Thyroid gland (tissue), 4 donors: ENCODE data around the gene OR2W3.
"Not testable (repeated sequence)": the region's sequence is repeated elsewhere in the genome, so short reads cannot be mapped to it uniquely, and the experiment has no call there.

ENCODE experiments used
- POLR2A ChIP-seq, 2 donors: fragments of 450-650 bp; IDR thresholded peaks; one replicate each; pipeline ENCODE4 v1.6.1; 2017; ENCODE audit warnings: antibody characterized with exemption in 2 of 2, mild to moderate bottlenecking in 2 of 2, moderate library complexity in 1 of 2
- TF ChIP-seq, protein P1 (sequence below), 6 experiments: fragments of 200-600 bp in 3 of 6; fragments of 450-650 bp in 3 of 6; sonication (generic) in 3 of 6; IDR thresholded peaks; one replicate each; pipeline ENCODE4 v1.5.1; 2016 to 2019; ENCODE audit warnings: antibody characterized with exemption in 6 of 6, mild to moderate bottlenecking in 2 of 6, inconsistent platforms in 1 of 6, moderate library complexity in 1 of 6

DNA sequence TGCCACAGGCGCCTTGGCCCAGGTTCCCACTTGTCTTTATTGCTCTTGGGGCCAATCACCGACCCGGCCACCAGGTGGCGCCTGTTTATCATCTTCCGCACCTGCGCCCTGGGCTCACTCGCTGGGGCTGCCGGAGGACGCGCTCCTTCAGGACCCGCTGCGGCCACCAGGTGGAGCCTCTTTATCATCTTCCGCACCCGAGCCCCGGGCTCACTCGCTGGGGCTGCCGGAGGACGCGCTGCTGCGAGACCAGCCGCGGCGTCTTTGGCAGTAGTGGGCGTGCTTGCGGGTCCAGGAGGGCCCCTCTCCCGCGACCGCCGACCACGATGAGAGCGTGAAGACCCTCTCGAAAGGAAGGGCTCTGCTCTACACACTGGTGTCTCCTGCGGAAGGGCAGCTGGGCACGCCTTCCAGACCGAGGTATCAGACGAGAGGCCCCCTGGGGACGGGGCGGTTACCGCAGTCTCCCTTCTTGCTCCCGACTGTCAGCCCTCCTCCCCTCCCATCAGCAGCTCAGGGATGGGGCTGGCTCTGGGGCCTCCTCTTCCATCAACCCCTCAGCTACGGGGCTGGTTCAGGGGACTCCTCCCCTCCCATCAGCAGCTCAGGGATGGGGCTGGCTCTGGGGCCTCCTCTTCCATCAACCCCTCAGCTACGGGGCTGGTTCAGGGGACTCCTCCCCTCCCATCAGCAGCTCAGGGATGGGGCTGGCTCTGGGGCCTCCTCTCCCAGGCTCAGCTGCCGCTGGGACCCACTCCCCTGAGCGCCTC is 41.8 kb downstream of the OR2W3 start:
- TF ChIP-seq, protein P1, sequence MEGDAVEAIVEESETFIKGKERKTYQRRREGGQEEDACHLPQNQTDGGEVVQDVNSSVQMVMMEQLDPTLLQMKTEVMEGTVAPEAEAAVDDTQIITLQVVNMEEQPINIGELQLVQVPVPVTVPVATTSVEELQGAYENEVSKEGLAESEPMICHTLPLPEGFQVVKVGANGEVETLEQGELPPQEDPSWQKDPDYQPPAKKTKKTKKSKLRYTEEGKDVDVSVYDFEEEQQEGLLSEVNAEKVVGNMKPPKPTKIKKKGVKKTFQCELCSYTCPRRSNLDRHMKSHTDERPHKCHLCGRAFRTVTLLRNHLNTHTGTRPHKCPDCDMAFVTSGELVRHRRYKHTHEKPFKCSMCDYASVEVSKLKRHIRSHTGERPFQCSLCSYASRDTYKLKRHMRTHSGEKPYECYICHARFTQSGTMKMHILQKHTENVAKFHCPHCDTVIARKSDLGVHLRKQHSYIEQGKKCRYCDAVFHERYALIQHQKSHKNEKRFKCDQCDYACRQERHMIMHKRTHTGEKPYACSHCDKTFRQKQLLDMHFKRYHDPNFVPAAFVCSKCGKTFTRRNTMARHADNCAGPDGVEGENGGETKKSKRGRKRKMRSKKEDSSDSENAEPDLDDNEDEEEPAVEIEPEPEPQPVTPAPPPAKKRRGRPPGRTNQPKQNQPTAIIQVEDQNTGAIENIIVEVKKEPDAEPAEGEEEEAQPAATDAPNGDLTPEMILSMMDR (IDR thresholded peaks at IDR 0.05) = peak; percentile 54 to 94 (median 74)
- not testable (repeated sequence) for TF ChIP-seq POLR2A (IDR thresholded peaks at IDR 0.05)
